T-helper 2 cell treated with Interferon-gamma antibody and Interleukin-4, amounts not matched to agents 100 ng/mL and 5 ng/mL, for 36 hours (primary cell): Measurements from ENCODE around the gene RAPGEF6. TPM values are rescaled to one million over a fixed set of nuclear protein-coding genes. Genes with fewer than 3 reads are reported as not detected.

ENCODE experiments used
- intact Hi-C: fragments of 100-400 bp; cut with micrococcal nuclease; formaldehyde crosslinking; loops from one replicate; pipeline ENCODE4 v1.15.1; 2023
- total RNA-seq: library from RNA; stranded (reverse); gene quantifications from 2 replicates; pipeline ENCODE4 v1.2.3, GENCODE V29; 2022

Gene RAPGEF6
- total RNA-seq, 1 donor from 2014 or later, result 41.6 TPM

DNA sequence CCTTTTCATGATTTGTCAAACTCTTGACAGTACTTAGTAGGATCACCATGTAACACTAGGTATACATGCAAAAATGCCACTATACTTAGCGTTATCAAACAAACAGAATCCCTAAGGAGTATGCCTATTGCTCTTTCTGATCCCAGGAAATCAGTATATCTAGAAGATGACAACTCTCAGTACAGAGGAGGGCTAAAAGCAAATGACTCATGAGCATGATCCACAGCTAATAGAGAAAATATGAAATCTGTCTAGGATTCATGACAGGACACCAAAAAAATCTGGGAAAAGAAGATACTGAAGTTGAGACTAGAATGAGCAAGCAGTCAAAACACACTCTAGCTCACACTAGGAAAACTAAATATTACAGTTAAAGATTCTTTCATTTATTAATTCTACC is 89.2 kb downstream of the RAPGEF6 start:
- intact Hi-C loops, result no loop called here

DNA sequence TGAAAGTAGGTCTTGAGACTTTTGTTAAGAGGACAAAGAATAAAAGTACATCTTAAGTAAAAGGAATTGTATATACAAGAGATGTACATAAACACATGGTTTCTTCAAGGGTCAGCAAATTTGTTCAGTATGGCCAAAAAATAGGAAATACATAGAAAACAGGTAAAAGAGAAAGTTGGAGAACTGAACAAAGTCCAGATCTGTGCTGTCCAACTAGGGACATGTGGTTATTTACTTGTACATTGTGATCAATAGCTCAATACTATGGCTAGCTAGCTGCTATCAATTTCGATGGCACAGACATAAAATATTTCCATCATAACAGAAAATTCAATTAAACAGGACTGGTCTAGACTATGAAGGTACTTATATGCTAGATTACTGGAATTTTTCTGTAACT is 92.3 kb downstream of the RAPGEF6 start:
- intact Hi-C loops, result no loop called here

DNA sequence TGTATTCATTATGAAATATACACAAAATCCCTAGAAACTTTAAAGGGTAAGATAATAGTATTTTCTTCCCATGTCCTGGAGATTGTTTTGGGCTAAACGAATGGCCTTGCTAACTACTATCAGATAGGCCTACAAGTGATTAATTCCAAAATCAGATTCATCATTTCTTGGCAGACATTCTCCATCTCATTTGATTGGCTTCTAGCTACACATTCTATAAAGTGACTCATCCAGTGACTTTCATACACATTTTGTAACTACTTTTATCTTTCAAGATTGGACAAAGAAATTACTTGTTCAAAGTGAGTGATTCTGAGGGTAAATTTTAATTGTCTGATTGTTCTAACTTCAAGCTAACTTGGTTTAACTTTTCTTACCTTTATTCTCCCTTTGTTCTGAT is 93.3 kb downstream of the RAPGEF6 start:
- intact Hi-C loops, result no loop called here

- intact Hi-C loops, result no loop called here
Observed at GRCh38 chr5:131541071-131541470, 94.0 kb downstream of the RAPGEF6 start.

DNA sequence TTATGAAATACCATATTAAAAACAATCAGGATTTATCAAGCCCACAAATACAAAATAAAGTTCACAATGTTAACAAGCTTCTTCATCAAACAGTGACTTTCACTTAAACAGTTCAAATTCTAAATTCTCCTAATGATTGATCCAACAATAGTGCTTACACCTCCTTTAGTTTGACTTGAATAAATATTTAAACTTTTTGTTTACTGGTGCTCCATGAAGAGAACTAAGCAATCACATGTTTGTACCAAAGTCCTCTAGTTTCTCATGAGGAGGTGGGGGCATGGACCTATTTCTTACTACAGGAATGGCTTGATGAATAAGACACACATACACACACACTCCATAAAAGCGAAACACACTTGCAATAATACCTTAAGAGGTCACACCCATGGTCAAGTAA is 95.8 kb downstream of the RAPGEF6 start:
- intact Hi-C loops, result loop anchor here (5.0 kb wide), 1 partner anchor 98 kb away; the partner anchor contains the start of gene RAPGEF6

DNA sequence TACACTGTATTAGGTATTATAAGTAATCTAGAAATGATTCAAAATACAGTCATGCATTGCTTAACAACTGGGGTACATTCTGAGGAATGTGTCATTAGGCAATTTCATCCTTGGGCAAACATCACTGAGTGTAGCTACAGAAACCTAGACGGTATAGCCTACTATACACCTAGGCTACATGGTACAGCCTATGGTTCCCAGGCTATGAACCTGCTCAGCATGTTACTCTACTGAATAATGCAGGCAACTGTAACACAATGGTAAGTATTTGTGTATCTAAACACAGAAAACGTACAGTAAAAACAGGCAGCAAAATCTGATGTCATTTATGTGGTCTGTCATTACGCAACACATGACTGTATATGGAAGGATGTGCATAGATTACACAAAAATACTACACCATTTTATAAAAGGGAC is 96.8 kb downstream of the RAPGEF6 start:
- intact Hi-C loops, result loop anchor here (5.0 kb wide), 1 partner anchor 99 kb away; the partner anchor contains the start of gene RAPGEF6

- intact Hi-C loops, result loop anchor here (5.0 kb wide), 1 partner anchor 100 kb away; the partner anchor contains the start of gene RAPGEF6
Observed at GRCh38 chr5:131536850-131537448, 98.1 kb downstream of the RAPGEF6 start.

- intact Hi-C loops, result loop anchor here (5.0 kb wide), 1 partner anchor 101 kb away; the partner anchor contains the start of gene RAPGEF6
Observed at GRCh38 chr5:131536211-131536826, 98.7 kb downstream of the RAPGEF6 start.

- intact Hi-C loops, result loop anchor here (5.0 kb wide), 3 partner anchors 102 to 263 kb away; partner anchors contain the start of genes FNIP1 and RAPGEF6
Observed at GRCh38 chr5:131534974-131535373, 100.1 kb downstream of the RAPGEF6 start.

DNA sequence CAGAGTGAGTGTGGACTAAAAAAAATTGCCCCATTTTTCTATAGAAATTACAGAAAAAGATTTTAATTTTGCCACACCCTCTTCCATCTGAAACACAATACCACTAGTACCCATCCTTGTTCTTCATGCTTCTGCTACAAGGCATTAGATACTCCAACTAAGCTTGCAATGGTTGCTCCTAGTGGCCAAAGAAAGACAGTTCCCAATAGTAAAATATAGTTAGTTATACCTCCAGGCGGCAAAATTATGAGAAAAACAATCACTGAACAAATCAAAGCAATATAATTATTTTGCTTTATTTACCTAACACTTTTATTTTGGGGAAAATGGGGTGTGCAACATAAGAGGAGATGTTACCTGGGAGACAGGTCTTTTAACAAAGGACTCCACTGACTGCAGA is 101.2 kb downstream of the RAPGEF6 start:
- intact Hi-C loops, result loop anchor here (2.0 to 5.0 kb wide), 3 partner anchors 45 to 263 kb away; partner anchors contain the start of gene FNIP1

GRCh38 chr5:131532031-131532640 is 102.9 kb downstream of the RAPGEF6 start:
- intact Hi-C loops, result loop anchor here (1.0 to 5.0 kb wide), 5 partner anchors 16 to 265 kb away; partner anchors contain the start of gene FNIP1

GRCh38 chr5:131530706-131531331 is 104.2 kb downstream of the RAPGEF6 start:
- intact Hi-C loops, result loop anchor here (5.0 kb wide), 2 partner anchors 259 to 266 kb away; partner anchors contain the start of gene FNIP1

DNA sequence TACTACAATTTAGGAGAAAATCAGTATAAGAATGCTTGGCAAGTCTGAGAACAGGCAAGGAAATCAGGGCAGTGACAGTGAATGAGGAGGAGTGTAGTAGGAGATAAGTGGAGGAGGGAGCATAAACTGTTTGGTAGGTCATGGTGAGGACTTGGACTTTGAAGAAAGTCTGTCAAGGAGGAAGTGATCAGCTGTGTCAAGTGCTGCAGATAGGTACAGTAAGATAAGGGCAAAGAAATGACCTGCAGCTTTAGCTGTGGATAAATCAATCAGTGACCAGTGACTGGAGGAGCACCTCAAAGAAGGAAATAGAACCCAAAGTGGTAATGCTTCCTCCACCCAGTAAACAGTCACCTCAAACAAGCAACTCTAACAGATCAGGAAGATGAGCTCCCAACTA is 106.3 kb downstream of the RAPGEF6 start:
- intact Hi-C loops, result no loop called here

DNA sequence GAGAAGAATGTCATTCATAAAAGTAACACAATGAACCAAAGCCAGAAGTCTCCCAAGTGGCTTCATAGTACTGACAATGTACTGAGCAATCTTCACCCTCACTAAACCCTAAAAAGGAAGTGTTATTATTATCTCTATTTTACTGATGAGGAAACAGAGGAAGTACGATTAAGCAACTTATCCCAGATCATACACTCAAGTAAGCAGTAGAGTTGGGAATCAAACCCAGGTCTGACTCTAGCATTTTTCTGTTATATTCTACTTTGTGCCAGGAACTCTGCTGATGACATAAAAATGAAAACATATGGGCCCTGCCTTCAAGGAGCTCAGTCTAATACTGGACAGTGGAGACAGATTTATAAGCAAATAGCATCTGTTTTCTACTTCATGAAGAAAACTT is 109.2 kb downstream of the RAPGEF6 start:
- intact Hi-C loops, result no loop called here

DNA sequence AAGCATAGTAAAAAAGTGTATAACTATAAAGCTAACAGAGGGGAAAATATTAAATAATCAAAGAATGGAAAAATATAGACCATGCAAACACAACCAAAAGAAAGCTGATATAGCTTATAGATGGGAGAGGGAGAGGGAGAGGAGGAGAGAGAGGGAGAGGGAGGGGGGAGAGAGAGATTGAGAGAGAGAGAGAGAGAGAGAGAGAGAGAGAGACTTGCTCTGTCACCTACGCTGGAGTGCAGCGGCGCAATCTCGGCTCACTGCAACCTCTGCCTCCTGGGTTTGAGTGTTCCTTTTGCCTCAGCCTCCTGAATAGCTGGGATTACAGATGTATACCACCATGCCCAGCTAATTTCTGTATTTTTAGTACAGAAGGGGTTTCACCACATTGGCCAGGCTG is 110.6 kb downstream of the RAPGEF6 start:
- intact Hi-C loops, result no loop called here

GRCh38 chr5:131523500-131524185 is 111.4 kb downstream of the RAPGEF6 start:
- intact Hi-C loops, result no loop called here

GRCh38 chr5:131521252-131521651 is 113.8 kb downstream of the RAPGEF6 start:
- intact Hi-C loops, result no loop called here

DNA sequence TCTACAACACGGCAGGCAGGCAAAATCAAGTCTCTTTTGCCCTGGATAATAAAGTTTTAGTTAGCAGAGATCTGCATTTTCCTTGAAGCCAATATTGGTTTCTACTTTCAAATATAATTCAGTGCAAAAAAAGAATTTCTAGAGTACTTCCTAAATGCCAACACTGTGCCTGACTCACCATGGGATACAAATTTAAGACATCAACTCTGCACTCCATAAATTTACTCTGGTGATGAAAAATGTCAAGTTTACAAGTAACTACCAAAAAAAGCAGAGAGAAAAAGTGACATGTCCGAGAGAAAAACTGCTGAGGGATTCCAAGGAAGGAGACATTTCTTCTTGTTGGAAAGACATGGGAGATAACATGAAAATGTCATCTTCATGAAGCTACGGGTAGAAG is 119.7 kb downstream of the RAPGEF6 start:
- intact Hi-C loops, result loop anchor here (1.0 to 10.0 kb wide), 4 partner anchors 27 to 489 kb away; no protein-coding TSS in a partner anchor

DNA sequence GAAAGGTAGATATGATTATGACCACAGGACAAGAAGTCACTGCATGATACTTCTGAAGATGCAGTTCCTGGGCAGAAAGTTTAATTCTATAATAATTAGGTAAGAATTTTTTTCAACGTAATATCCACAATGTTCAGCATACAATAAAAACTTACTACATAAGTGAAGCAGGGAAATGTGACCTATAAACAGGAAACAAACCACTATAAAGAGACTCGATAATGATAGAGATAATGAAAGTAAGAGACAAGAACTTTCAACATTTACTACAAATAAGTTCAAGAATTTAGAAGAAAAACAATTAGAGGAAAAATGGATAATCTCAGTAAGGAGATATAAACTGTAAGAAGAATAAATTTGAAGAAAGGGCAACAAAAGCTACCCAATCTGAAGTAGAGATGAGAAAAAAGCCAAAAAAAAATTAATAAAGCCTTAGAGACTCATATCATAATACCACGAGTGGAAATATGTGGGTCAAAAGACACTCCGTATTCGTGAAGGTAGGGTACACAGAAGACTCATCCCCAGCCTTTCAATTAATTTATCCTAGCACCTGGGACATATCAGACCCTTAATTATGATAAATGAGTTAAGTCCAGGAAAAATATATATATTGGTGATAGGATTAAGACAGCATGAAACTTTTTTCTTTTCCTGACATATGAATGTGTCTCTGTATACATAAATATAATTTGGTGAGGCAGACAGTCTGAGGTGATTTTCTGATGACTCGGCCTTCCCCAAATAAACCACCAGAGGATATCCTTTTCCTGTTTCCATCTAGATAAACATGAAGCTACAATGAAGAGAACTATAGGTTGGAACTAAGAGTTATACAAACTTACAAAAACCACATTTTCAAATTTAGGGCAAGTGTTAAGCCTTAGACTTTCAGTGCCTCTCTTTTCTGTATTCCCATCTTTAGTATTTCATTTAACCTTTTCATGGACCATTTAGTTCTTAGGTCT is 120.4 kb downstream of the RAPGEF6 start:
- intact Hi-C loops, result loop anchor here (1.0 to 10.0 kb wide), 6 partner anchors 18 to 490 kb away; no protein-coding TSS in a partner anchor

- intact Hi-C loops, result loop anchor here (1.0 to 10.0 kb wide), 5 partner anchors 19 to 491 kb away; no protein-coding TSS in a partner anchor
Observed at GRCh38 chr5:131513780-131514179, 121.2 kb downstream of the RAPGEF6 start.
